PFSK-1 (cell line): ENCODE measurements around the gene NEURL1B.

Experiments
- FOXP2 ChIP-seq: optimal IDR thresholded peaks from 2 replicates; pipeline ENCODE3; 2011; ENCODE audit warnings: borderline replicate concordance, control low read depth, inconsistent platforms; ENCODE audit not compliant: insufficient read depth; ENCODE audit errors: extremely low read length, extremely low read depth
- POLR2AphosphoS5 ChIP-seq: IDR thresholded peaks from 2 replicates; pipeline ENCODE4 v1.6.1; 2012; ENCODE audit warnings: low read depth, mild to moderate bottlenecking, control low read depth, low read length, moderate library complexity
- SIN3A ChIP-seq: IDR thresholded peaks from 2 replicates; pipeline ENCODE4 v1.6.1; 2012; ENCODE audit warnings: mild to moderate bottlenecking, low read length, moderate library complexity, borderline replicate concordance; ENCODE audit not compliant: insufficient read depth
- TAF1 ChIP-seq: IDR thresholded peaks from 2 replicates; pipeline ENCODE4 v1.6.1; 2012; ENCODE audit warnings: low read length, control low read depth, borderline replicate concordance; ENCODE audit not compliant: insufficient read depth
- TF ChIP-seq, protein P1 (sequence below), 2 experiments: IDR thresholded peaks; 2 replicates each; pipeline versions ENCODE4 v1.6.1 to v1.8.0; 2011 to 2012; ENCODE audit warnings: low read depth in 2 of 2, low read length in 2 of 2, control low read depth in 1 of 2, inconsistent platforms in 1 of 2, mild to moderate bottlenecking in 1 of 2, moderate library complexity in 1 of 2; ENCODE audit not compliant: insufficient read depth in 1 of 2

Gene NEURL1B

DNA sequence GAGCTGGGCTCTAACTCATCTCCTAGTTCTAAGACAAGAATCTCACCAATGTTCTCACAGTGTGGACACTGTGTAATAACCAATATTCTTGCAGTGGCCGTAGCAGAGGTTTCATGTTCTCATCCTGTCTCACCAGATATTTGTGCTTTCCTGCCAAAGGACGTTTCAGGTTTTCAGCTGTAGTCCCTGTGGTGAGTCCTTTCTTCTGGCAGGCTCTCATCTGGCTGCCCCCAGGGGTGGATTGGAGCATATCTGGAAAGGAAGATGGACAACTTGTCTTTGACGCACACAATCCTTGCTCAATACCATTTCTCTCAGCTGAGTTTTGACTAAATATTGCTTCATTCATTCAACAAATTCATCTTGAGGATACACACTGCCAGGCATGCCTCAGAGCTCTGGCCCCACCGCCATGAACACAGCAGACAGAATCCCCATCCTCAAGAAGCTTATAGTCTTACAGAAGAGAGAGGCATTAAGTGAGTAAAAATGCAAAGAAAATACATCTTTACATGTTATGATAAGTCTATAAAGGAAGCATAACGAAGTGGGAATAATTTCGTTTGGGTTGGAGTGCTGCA, 33.8 kb upstream of the NEURL1B start:
- TF ChIP-seq TAF1: no peak
- TF ChIP-seq POLR2AphosphoS5: no peak
- no peak for TF ChIP-seq FOXP2
- no peak for TF ChIP-seq SIN3A
- TF ChIP-seq, protein P1, sequence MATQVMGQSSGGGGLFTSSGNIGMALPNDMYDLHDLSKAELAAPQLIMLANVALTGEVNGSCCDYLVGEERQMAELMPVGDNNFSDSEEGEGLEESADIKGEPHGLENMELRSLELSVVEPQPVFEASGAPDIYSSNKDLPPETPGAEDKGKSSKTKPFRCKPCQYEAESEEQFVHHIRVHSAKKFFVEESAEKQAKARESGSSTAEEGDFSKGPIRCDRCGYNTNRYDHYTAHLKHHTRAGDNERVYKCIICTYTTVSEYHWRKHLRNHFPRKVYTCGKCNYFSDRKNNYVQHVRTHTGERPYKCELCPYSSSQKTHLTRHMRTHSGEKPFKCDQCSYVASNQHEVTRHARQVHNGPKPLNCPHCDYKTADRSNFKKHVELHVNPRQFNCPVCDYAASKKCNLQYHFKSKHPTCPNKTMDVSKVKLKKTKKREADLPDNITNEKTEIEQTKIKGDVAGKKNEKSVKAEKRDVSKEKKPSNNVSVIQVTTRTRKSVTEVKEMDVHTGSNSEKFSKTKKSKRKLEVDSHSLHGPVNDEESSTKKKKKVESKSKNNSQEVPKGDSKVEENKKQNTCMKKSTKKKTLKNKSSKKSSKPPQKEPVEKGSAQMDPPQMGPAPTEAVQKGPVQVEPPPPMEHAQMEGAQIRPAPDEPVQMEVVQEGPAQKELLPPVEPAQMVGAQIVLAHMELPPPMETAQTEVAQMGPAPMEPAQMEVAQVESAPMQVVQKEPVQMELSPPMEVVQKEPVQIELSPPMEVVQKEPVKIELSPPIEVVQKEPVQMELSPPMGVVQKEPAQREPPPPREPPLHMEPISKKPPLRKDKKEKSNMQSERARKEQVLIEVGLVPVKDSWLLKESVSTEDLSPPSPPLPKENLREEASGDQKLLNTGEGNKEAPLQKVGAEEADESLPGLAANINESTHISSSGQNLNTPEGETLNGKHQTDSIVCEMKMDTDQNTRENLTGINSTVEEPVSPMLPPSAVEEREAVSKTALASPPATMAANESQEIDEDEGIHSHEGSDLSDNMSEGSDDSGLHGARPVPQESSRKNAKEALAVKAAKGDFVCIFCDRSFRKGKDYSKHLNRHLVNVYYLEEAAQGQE (IDR thresholded peaks at IDR 0.05; ENCODE audit: insufficient read depth in 1 of 2, low read depth in 2 of 2, low read length in 2 of 2): no peak

DNA sequence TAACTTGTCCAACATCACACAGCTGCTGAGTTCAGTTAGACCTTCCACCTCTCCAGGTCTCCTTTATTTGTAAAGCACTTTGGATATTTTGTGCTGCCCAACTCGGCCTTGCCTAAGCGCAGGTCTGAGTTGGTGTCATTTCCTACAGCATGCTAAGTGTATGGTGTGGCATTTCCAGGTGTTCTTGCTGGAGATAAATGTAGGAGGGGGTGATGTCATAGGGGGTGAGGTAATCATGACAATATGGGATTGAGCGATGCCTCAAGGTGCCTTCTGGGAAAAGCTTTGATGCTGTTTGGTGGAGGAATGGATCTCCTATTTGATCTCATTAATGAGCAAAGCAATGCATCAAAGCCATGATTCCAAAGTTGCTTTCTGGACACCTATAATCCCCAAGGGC, 32.3 kb upstream of the NEURL1B start:
- TF ChIP-seq POLR2AphosphoS5 (no peak), FOXP2 (no peak), TAF1 (no peak), SIN3A (no peak)
- TF ChIP-seq, protein P1 (IDR thresholded peaks at IDR 0.05; ENCODE audit: insufficient read depth in 1 of 2, low read depth in 2 of 2, low read length in 2 of 2): no peak

DNA sequence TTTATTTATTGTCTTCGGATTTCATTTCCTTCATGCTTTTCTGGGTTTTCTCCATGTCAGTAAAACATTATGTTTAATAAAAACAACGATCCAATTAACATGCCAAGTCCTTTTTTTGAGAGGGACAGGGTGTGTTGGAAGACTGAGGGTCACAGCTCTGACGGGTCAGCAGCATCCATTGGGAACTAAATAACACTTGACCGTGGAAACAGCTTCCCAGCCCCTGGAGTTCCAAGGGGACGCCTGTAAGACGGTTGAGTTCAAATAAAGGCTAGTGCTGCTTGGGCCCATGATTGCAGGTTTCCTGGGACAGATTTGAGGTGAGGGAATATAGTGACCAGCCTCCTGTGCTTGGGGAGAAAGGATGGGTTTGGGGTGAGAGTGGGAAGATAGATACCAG, 30.4 kb upstream of the NEURL1B start:
- TF ChIP-seq SIN3A (no peak), FOXP2 (no peak), TAF1 (no peak), POLR2AphosphoS5 (no peak)
- TF ChIP-seq, protein P1 (IDR thresholded peaks at IDR 0.05; ENCODE audit: insufficient read depth in 1 of 2, low read depth in 2 of 2, low read length in 2 of 2): no peak

DNA sequence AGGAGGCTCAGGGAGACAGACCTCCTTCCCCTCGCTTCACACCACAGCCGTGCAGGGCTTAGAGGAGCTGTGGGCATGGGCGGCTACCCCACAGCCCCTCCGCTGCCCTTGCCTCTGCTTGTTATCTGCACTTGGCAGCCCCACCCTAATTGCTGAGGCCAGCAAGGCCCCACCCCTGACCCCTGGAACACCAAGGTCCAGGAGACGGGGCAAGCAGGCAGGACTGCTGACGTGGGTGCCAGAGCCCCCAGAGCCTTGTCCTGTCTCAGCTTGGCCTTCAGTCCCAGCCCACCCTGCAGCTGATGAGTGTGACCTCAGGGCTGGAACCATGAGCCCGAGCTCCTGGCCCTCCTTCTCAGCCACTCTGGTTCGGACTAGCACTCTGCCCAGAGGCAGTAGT, 29.1 kb upstream of the NEURL1B start:
- TF ChIP-seq, protein P1 (IDR thresholded peaks at IDR 0.05; ENCODE audit: insufficient read depth in 1 of 2, low read depth in 2 of 2, low read length in 2 of 2): no peak
- no peak for TF ChIP-seq SIN3A
- no peak for TF ChIP-seq TAF1
- TF ChIP-seq POLR2AphosphoS5: no peak
- no peak for TF ChIP-seq FOXP2
